Skeletal muscle cell (primary cell): ENCODE results near the gene ABHD3.
"Not testable (repeated sequence)": the region's sequence is repeated elsewhere in the genome, so short reads cannot be mapped to it uniquely, and the experiment has no call there.

Experiments used
- DNase-seq: peaks from one replicate; pipeline ENCODE4 v3.0.0-alpha.2; 2010; ENCODE audit warnings: low read depth
- H3K4me3 ChIP-seq: 2 replicates; pipeline ENCODE4 v1.5.1; 2011; ENCODE audit warnings: low read depth, mild to moderate bottlenecking, control low read depth, low read length, moderate library complexity

ABHD3 gene

GRCh38 chr18:21707130-21707529 is 2.6 kb upstream of the ABHD3 start:
- H3K4me3 ChIP-seq, DNase-seq: not testable (repeated sequence)

GRCh38 chr18:21706386-21706865 is 1.9 kb upstream of the ABHD3 start:
- no peak for DNase-seq

GRCh38 chr18:21703241-21703820 is 1.2 kb downstream of the ABHD3 start:
- no peak for DNase-seq
- peak overlapping the region; percentile 86 for H3K4me3 ChIP-seq

More at GRCh38 chr18:21706386-21706865, 1.9 kb upstream of the ABHD3 start:
- H3K4me3 ChIP-seq, result no peak overlapping the region

DNA sequence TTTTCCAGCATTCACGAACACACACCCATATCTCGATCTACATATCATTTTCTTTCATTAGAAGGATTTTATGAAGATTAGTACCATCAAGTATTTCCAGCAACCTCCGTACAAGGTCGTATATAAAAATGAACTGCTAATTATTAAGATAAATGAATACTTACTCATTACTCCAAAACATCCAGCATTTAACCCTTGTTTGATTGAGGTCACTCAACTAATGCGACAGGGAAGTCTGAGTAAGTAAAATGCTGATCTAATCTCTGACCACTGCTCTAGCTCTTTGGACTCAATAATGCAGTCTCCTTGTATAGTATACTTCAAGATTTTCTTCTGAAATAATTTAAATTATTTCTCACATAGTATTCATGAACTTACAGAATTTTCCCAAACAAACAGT is 2.0 kb downstream of the ABHD3 start:
- no peak overlapping the region for H3K4me3 ChIP-seq

DNA sequence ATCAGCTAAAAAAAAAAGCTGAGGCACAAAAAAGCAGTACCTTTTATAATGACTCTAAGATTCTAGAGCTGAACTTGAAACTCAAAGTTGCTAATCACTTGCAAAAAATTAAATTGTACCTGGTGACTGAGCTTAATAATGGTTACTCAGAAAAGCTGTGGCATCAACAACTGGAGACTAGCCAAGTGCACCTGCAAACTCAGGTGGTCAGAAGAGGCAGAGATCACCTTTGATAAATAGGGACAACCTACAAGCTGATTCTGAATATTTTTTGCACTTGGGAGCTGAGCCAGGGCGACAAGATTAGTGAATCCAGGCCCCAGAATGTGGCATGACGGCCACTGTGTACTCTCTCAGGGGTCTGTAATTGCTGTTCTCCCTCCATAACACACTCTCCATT is 3.0 kb downstream of the ABHD3 start:
- no peak overlapping the region for H3K4me3 ChIP-seq
- DNase-seq, result no peak

More for the DNA sequence above, 2.0 kb downstream of the ABHD3 start:
- no peak for DNase-seq

DNA sequence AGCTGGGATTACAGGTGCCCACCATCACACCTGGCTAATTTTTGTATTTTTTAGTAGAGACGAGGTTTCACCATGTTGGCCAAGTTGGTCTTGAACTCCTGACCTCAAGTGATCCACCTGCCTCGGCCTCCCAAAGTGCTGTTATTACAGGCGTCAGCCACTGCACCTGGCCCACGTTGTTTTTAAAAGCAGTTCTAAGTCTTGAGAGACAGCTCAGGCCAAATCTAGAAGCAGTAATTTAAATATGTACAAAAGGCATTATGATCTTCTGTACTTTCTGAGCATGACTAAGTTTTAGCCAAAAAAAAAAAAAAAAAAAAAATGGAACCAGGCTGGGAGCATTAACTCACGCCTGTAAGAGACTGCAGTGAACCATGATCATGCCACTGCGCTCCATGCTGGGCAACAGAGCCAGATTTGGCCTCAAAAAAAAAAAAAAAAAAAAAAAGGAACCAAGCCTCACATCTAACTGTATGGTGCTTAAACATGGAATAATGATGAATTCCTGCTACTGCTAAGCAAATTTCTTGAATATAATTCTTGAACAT is 4.0 kb downstream of the ABHD3 start:
- DNase-seq, result no peak
- H3K4me3 ChIP-seq, result no peak overlapping the region

DNA sequence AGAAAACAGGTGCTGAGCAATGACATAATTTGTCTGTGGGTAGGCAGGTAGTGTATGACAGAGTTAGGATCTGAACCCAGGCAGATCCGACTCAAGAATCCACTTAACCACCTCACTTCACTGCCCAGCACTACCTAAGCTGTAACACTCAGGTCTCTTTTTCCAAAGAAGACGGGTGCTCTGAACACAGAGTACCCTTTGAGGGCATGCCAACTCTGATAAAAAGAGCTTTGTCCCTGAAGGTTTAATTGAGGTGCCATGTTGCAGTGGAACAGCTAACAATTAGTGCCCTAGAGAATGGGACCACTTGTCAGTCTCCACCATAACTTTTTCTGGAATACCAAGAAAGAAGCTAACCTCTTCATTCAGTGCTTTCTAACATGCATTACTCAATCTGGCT is 11.3 kb downstream of the ABHD3 start:
- DNase-seq, result no peak
- H3K4me3 ChIP-seq, result no peak overlapping the region

DNA sequence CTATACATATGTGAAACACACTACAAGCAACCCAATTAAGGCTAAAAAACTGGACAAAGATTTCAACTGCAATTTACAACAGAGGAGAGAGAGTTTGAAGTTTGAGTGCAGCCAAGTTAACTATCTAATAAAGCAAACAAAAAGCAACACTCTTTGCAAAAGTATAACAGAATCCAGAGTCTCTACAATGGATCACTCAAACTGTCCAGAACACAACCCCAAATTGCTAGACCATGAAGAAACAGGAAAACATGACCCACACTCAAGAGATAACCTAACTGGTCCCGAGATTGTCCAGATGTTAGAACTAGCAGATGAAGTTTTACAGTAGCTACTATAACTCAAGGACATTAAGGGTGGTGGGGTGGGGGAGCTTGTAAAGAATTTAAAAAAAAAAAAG is 14.8 kb downstream of the ABHD3 start:
- no peak for DNase-seq
- no peak overlapping the region for H3K4me3 ChIP-seq

DNA sequence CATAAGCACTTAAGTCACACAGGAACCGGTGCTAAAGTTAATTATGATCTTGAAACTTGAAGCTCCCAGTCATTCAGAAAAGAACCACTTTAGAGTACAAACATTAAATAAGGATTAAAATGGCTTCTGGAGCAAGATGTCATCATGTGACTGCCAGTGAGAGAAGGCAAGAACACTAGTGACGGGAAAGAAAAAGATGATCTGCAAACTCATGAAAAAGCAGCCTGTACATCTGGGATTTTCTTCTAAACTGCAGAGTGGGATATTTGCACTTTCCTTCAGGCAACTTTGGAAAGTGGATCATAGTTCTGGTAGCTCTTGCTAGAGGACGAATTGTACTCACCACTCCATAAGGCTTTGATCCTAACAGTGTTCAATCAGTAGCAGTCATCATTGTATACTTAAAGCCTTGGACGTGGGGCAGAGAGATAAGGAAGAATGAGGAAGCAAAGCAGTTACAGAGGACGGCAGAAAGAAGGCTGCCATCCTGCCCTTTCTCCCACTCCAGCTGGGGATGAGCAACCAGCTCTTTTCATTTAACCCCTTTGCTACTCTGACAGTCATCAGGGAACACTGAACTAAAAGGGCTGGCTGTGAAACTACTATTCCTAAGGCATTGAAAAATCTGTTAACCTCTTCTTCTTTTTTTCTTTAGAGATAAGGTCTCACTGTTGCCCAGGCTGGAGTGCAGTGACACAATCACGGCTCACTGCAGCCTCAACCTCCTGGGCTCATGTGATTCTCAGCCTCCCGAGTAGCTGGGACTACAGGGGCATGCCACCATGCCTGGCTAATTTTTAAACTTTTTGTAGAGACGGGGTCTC is 18.1 kb downstream of the ABHD3 start:
- H3K4me3 ChIP-seq, result no peak overlapping the region
- DNase-seq, result no peak

DNA sequence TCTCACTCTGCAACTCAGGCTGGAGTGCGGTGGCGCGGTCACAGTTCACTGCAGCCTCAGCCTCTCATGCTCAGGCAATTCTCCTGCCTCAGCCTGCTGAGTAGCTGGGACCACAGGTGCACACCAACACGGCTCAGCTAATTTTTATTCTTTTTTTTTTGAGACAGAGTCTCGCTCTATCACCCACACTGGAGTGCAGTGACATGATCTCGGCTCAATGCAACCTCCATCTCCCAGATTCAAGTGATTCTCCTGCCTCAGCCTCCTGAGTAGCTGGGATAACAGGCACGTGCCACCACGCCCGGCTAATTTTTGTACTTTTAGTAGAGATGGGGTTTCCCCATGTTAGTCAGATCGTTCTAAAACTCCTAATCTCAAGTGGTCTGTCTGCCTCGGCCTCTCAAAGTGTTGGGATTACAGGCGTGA is 19.0 kb downstream of the ABHD3 start:
- not testable (repeated sequence) for H3K4me3 ChIP-seq, DNase-seq

- DNase-seq, result no peak
- no peak overlapping the region for H3K4me3 ChIP-seq
These were observed 19.8 kb downstream of the ABHD3 start for GRCh38 chr18:21684731-21685130.

DNA sequence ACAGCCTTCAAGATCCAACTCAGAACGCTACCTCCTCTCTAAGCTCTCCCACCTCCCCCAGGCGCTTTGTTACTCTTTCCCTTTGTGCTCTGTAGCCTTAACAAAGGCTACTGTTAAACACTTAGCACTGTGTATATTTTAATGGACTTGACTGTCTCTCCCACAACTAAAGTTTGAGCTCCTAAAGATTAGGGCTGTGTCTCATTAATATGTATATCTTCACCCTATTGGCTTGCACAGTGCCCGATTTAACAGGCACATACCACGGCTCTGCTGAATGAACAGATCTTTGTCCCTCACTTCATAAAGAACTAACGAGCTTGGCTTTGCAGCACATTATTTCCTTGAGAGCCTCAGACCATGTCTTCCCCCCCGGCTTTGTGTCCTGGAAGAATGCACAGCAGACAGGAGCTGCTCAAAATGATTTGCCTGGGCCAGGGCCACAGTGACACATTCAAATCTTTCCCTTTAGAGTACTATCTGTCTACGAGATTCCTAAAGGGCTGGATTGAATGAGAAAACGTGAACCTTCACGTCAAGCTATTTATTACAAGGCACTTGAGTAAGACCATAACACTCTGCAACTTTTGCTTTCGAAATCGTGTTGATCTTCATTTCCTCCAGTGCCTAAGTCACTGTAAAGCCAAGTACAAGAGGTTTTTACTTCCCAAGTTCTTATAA is 22.1 kb downstream of the ABHD3 start:
- peak; percentile 58 for DNase-seq
- peak overlapping the region; percentile 31 for H3K4me3 ChIP-seq

- no peak overlapping the region for H3K4me3 ChIP-seq
- no peak for DNase-seq
These were observed 24.4 kb downstream of the ABHD3 start for GRCh38 chr18:21680161-21680560.

DNA sequence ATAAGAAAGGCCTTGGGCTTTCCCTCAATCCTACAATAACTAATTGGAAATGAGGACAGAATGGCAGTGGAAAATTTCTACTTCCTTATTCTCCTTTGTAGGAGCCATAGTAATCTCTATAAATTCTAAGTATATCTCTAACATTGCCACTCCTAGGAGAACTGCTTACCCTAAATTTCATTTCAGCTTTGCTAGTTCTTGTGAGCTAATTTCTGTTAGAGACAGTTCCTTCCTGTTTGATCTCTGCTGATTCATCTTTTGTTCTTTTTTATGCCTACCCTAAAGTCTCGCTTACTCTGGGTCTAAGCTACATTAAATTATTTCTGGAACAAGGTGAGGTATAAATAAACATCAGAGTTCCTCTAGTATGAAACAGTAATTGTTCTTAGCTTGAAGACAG is 25.7 kb downstream of the ABHD3 start:
- no peak for DNase-seq

DNA sequence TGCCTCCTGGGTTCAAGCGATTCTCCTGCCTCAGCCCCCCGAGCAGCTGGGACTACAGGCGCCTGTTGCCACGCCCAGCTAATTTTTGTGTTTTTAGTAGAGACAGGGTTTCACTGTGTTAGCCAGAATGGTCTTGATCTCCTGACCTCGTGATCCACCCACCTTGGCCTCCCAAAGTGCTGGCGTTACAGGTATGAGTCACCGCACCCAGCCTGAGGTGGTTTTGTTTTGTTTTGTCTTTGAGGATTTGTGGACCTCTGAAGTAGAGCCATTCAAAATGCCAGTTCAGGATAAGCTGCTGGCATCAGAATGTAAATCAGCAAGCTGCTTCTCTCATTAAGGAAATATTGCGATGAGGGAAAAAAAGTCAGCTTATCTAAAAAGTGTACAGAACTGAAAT is 29.2 kb downstream of the ABHD3 start:
- not testable (repeated sequence) for H3K4me3 ChIP-seq, DNase-seq

More for the DNA sequence above, 25.7 kb downstream of the ABHD3 start:
- H3K4me3 ChIP-seq, result no peak overlapping the region

- H3K4me3 ChIP-seq, result no peak overlapping the region
- no peak for DNase-seq
These were observed 31.9 kb downstream of the ABHD3 start for GRCh38 chr18:21672521-21673267.

- H3K4me3 ChIP-seq, result no peak overlapping the region
- no peak for DNase-seq
These were observed 34.8 kb downstream of the ABHD3 start for GRCh38 chr18:21669736-21670285.

GRCh38 chr18:21664069-21664468 is 40.5 kb downstream of the ABHD3 start:
- DNase-seq, result no peak
- H3K4me3 ChIP-seq, result no peak overlapping the region

- no peak overlapping the region for H3K4me3 ChIP-seq
- DNase-seq, result peak; percentile 72
These were observed 41.0 kb downstream of the ABHD3 start for GRCh38 chr18:21663578-21663977.
